HEK293 (cell line): ENCODE data around the gene HMG20A.

Experiments used
- CTCF ChIA-PET: fragments of 350-600 bp; formaldehyde crosslinking; extraction: SDS; loops from one replicate; lab custom pipeline; 2021; ENCODE audit warnings: antibody characterized with exemption; lab: Yijun Ruan, JAX
- POLR2A ChIA-PET: fragments of 300-600 bp; formaldehyde crosslinking; extraction: SDS; loops from one replicate; lab custom pipeline; 2020; ENCODE audit warnings: antibody characterized with exemption, inconsistent platforms; lab: Yijun Ruan, JAX
- H3K27ac ChIP-seq: fragments of 200-500 bp; sonication (Bioruptor generic); 2 replicates; pipeline ENCODE4 v1.5.1; 2014; ENCODE audit warnings: low read depth, low read length, control low read depth, inconsistent platforms; ENCODE audit errors: extremely low read depth
- H3K36me3 ChIP-seq, 2 experiments: fragments of 200-500 bp in 1 of 2; sonication (Bioruptor generic) in 1 of 2; 1 replicate in 1 of 2; 2 replicates in 1 of 2; pipeline ENCODE4 v1.5.1; 2014 to 2017; ENCODE audit warnings: inconsistent platforms in 2 of 2, low read length in 2 of 2; ENCODE audit not compliant: control insufficient read depth in 2 of 2, insufficient read depth in 1 of 2
- H3K4me1 ChIP-seq: fragments of 200-500 bp; sonication (Bioruptor generic); 2 replicates; pipeline ENCODE4 v1.5.1; 2014; ENCODE audit warnings: mild to moderate bottlenecking, low read length, inconsistent platforms; ENCODE audit not compliant: control insufficient read depth, insufficient read depth
- H3K4me3 ChIP-seq: 2 replicates; pipeline ENCODE4 v1.5.1; 2011; ENCODE audit warnings: low read depth, mild to moderate bottlenecking, control low read depth, low read length, moderate library complexity
- H3K9me3 ChIP-seq: fragments of 200-500 bp; sonication (Bioruptor generic); 2 replicates; pipeline ENCODE4 v1.5.1; 2014; ENCODE audit warnings: low read depth, low read length, inconsistent platforms; ENCODE audit not compliant: control insufficient read depth, insufficient read depth
- HOXC10 ChIP-seq: sonication (generic); formaldehyde crosslinking; IDR thresholded peaks from 2 replicates; pipeline ENCODE4 v1.8.1; 2023; ENCODE audit warnings: mild to moderate bottlenecking, missing genetic modification reagents
- REPIN1 ChIP-seq: fragments of 450-650 bp; formaldehyde crosslinking; IDR thresholded peaks from 2 replicates; pipeline ENCODE4 v1.5.1; 2017; ENCODE audit warnings: missing biosample characterization, missing genetic modification characterization, low read depth
- SALL2 ChIP-seq: fragments of 450-650 bp; formaldehyde crosslinking; IDR thresholded peaks from 2 replicates; pipeline ENCODE4 v1.5.0; 2017; ENCODE audit warnings: missing biosample characterization, mild to moderate bottlenecking, missing genetic modification characterization, borderline replicate concordance
- ZBTB11 ChIP-seq: fragments of 450-650 bp; formaldehyde crosslinking; conservative IDR thresholded peaks from 2 replicates; pipeline ENCODE4 v1.5.1; 2016; ENCODE audit warnings: low read depth, missing biosample characterization, missing genetic modification characterization
- ZBTB8A ChIP-seq: fragments of 450-650 bp; formaldehyde crosslinking; IDR thresholded peaks from 2 replicates; pipeline ENCODE4 v1.5.1; 2016; ENCODE audit warnings: missing biosample characterization, missing genetic modification characterization
- ZNF132 ChIP-seq: fragments of 450-650 bp; formaldehyde crosslinking; IDR thresholded peaks from 2 replicates; pipeline ENCODE4 v1.5.1; 2017; ENCODE audit warnings: missing biosample characterization, missing genetic modification characterization, borderline replicate concordance
- ZNF140 ChIP-seq: fragments of 450-650 bp; formaldehyde crosslinking; IDR thresholded peaks from 2 replicates; pipeline ENCODE4 v1.5.1; 2016; ENCODE audit warnings: missing biosample characterization, missing genetic modification characterization
- ZNF175 ChIP-seq: fragments of 450-650 bp; formaldehyde crosslinking; IDR thresholded peaks from 2 replicates; pipeline ENCODE4 v1.5.1; 2016; ENCODE audit warnings: missing biosample characterization, missing genetic modification characterization
- ZNF211 ChIP-seq: fragments of 450-650 bp; formaldehyde crosslinking; IDR thresholded peaks from 2 replicates; pipeline ENCODE4 v1.5.1; 2016; ENCODE audit warnings: low read depth, missing biosample characterization, missing genetic modification characterization
- ZNF223 ChIP-seq: fragments of 450-650 bp; formaldehyde crosslinking; IDR thresholded peaks from 2 replicates; pipeline ENCODE4 v1.5.1; 2016; ENCODE audit warnings: missing biosample characterization, missing genetic modification characterization
- ZNF248 ChIP-seq: fragments of 450-650 bp; formaldehyde crosslinking; IDR thresholded peaks from 2 replicates; pipeline ENCODE4 v1.5.1; 2017; ENCODE audit warnings: missing biosample characterization, missing genetic modification characterization
- ZNF311 ChIP-seq: fragments of 450-650 bp; formaldehyde crosslinking; IDR thresholded peaks from 2 replicates; pipeline ENCODE4 v1.5.1; 2017; ENCODE audit warnings: missing biosample characterization, missing genetic modification characterization, borderline replicate concordance
- ZNF37A ChIP-seq: fragments of 450-650 bp; IDR thresholded peaks from 2 replicates; pipeline ENCODE4 v1.5.1; 2018; ENCODE audit warnings: missing biosample characterization, missing genetic modification characterization
- ZNF391 ChIP-seq: fragments of 450-650 bp; formaldehyde crosslinking; IDR thresholded peaks from 2 replicates; pipeline ENCODE4 v1.5.1; 2016; ENCODE audit warnings: low read depth, missing biosample characterization, missing genetic modification characterization, borderline replicate concordance
- ZNF404 ChIP-seq: fragments of 450-650 bp; formaldehyde crosslinking; IDR thresholded peaks from 2 replicates; pipeline ENCODE4 v1.5.1; 2017; ENCODE audit warnings: missing biosample characterization, missing genetic modification characterization
- ZNF473 ChIP-seq: fragments of 450-650 bp; formaldehyde crosslinking; IDR thresholded peaks from 2 replicates; pipeline ENCODE4 v1.5.1; 2017; ENCODE audit warnings: missing biosample characterization, missing genetic modification characterization
- ZNF521 ChIP-seq: fragments of 450-650 bp; formaldehyde crosslinking; IDR thresholded peaks from 2 replicates; pipeline ENCODE4 v1.5.1; 2017; ENCODE audit warnings: missing biosample characterization, mild to moderate bottlenecking, missing genetic modification characterization
- ZNF529 ChIP-seq: fragments of 450-650 bp; formaldehyde crosslinking; IDR thresholded peaks from 2 replicates; pipeline ENCODE4 v1.5.1; 2017; ENCODE audit warnings: missing genetic modification characterization, missing biosample characterization; ENCODE audit not compliant: insufficient replicate concordance
- ZNF544 ChIP-seq: fragments of 450-650 bp; formaldehyde crosslinking; IDR thresholded peaks from 2 replicates; pipeline ENCODE4 v1.5.0; 2017; ENCODE audit warnings: missing biosample characterization, missing genetic modification characterization
- ZNF555 ChIP-seq: fragments of 450-650 bp; formaldehyde crosslinking; conservative IDR thresholded peaks from 2 replicates; pipeline ENCODE4 v1.5.1; 2017; ENCODE audit warnings: missing biosample characterization, mild to moderate bottlenecking, missing genetic modification characterization, inconsistent platforms
- ZNF585B ChIP-seq: fragments of 450-650 bp; formaldehyde crosslinking; IDR thresholded peaks from 2 replicates; pipeline ENCODE4 v1.5.1; 2016; ENCODE audit warnings: missing biosample characterization, missing genetic modification characterization
- ZNF596 ChIP-seq: fragments of 450-650 bp; IDR thresholded peaks from 2 replicates; pipeline ENCODE4 v1.5.0; 2018; ENCODE audit warnings: missing biosample characterization, mild to moderate bottlenecking, missing genetic modification characterization, moderate library complexity
- ZNF664 ChIP-seq: fragments of 450-650 bp; formaldehyde crosslinking; IDR thresholded peaks from 2 replicates; pipeline ENCODE4 v1.5.1; 2016; ENCODE audit warnings: missing biosample characterization, missing genetic modification characterization
- TF ChIP-seq, protein P1 (sequence below): fragments of 450-650 bp; formaldehyde crosslinking; IDR thresholded peaks from 2 replicates; pipeline ENCODE4 v1.5.1; 2016; ENCODE audit warnings: missing biosample characterization, missing genetic modification characterization
- TF ChIP-seq, protein P2 (sequence below): fragments of 450-650 bp; formaldehyde crosslinking; IDR thresholded peaks from 2 replicates; pipeline ENCODE4 v1.5.1; 2017; ENCODE audit warnings: missing biosample characterization, missing genetic modification characterization
- TF ChIP-seq, protein P3 (sequence below): fragments of 450-650 bp; formaldehyde crosslinking; IDR thresholded peaks from 2 replicates; pipeline ENCODE4 v1.5.1; 2016; ENCODE audit warnings: missing biosample characterization, missing genetic modification characterization

HMG20A gene

GRCh38 chr15:77376770-77377169 lies 43.9 kb upstream of the HMG20A start (continued):
- TF ChIP-seq ZBTB11 (tag by site-specific recombination) (no peak), ZNF132 (tag by site-specific recombination) (no peak), ZNF544 (no peak), ZNF211 (tag by site-specific recombination) (no peak), ZNF175 (tag by site-specific recombination) (no peak), ZNF596 (no peak), ZNF311 (no peak)

GRCh38 chr15:77380033-77380432 lies 40.7 kb upstream of the HMG20A start:
- Histone ChIP-seq H3K4me3 (no peak overlapping the region), H3K36me3 (no peaks in the 10 kb centered on the region; a peak in 1 of 3 replicates), H3K27ac (no peak overlapping the region), H3K4me1 (peaks cover 7% of the 10 kb centered on the region), H3K9me3 (no peaks in the 10 kb centered on the region)
- TF ChIP-seq ZNF404: no peak
- TF ChIP-seq ZNF37A: no peak
- no peak for TF ChIP-seq ZNF664 (tag by site-specific recombination)
- TF ChIP-seq, protein P1, sequence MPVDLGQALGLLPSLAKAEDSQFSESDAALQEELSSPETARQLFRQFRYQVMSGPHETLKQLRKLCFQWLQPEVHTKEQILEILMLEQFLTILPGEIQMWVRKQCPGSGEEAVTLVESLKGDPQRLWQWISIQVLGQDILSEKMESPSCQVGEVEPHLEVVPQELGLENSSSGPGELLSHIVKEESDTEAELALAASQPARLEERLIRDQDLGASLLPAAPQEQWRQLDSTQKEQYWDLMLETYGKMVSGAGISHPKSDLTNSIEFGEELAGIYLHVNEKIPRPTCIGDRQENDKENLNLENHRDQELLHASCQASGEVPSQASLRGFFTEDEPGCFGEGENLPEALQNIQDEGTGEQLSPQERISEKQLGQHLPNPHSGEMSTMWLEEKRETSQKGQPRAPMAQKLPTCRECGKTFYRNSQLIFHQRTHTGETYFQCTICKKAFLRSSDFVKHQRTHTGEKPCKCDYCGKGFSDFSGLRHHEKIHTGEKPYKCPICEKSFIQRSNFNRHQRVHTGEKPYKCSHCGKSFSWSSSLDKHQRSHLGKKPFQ (tag by site-specific recombination): no peak
- TF ChIP-seq ZNF521 (tag by site-specific recombination): no peak
- TF ChIP-seq, protein P2, sequence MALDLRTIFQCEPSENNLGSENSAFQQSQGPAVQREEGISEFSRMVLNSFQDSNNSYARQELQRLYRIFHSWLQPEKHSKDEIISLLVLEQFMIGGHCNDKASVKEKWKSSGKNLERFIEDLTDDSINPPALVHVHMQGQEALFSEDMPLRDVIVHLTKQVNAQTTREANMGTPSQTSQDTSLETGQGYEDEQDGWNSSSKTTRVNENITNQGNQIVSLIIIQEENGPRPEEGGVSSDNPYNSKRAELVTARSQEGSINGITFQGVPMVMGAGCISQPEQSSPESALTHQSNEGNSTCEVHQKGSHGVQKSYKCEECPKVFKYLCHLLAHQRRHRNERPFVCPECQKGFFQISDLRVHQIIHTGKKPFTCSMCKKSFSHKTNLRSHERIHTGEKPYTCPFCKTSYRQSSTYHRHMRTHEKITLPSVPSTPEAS (tag by site-specific recombination): no peak
- TF ChIP-seq ZNF391 (tag by site-specific recombination): no peak
- TF ChIP-seq ZNF248: no peak
- CTCF ChIA-PET: interaction anchor here (0.8 to 1.3 kb wide), 4 partner anchors 10 to 347 kb away, joined by 3 to 6 read pairs (median 4); no protein-coding TSS in a partner anchor
- POLR2A ChIA-PET: no interaction called here

GRCh38 chr15:77384086-77384485 lies 36.6 kb upstream of the HMG20A start:
- Histone ChIP-seq H3K36me3 (no peaks in the 10 kb centered on the region; a peak in 1 of 3 replicates), H3K9me3 (no peaks in the 10 kb centered on the region), H3K4me3 (no peak overlapping the region), H3K27ac (no peak overlapping the region), H3K4me1 (peaks cover 12% of the 10 kb centered on the region)
- ChIA-PET POLR2A (no interaction called here), CTCF (interaction anchor here (0.6 to 1.9 kb wide), 3 partner anchors 159 to 583 kb away, joined by 4 read pairs; no protein-coding TSS in a partner anchor)
- TF ChIP-seq, protein P3, sequence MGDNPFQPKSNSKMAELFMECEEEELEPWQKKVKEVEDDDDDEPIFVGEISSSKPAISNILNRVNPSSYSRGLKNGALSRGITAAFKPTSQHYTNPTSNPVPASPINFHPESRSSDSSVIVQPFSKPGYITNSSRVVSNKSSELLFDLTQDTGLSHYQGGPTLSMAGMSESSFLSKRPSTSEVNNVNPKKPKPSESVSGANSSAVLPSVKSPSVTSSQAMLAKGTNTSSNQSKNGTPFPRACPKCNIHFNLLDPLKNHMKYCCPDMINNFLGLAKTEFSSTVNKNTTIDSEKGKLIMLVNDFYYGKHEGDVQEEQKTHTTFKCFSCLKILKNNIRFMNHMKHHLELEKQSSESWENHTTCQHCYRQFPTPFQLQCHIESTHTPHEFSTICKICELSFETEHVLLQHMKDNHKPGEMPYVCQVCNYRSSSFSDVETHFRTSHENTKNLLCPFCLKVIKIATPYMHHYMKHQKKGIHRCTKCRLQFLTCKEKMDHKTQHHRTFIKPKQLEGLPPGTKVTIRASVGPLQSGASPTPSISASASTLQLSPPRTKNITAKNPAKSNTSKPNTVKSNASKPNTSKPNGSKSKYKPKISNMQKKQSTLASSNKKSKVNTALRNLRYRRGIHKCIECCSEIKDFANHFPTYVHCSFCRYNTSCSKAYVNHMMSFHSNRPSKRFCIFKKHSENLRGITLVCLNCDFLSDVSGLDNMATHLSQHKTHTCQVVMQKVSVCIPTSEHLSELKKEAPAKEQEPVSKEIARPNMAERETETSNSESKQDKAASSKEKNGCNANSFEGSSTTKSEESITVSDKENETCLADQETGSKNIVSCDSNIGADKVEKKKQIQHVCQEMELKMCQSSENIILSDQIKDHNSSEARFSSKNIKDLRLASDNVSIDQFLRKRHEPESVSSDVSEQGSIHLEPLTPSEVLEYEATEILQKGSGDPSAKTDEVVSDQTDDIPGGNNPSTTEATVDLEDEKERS: no peak
- TF ChIP-seq ZNF140: no peak
- no peak for TF ChIP-seq HOXC10 (CRISPR knock-in tag)
- no peak for TF ChIP-seq ZNF473 (tag by site-specific recombination)
- no peak for TF ChIP-seq ZNF555 (tag by site-specific recombination)
- no peak for TF ChIP-seq ZBTB8A
- no peak for TF ChIP-seq REPIN1
- no peak for TF ChIP-seq ZNF223 (tag by site-specific recombination)
- TF ChIP-seq ZNF585B (tag by site-specific recombination): no peak
- TF ChIP-seq SALL2 (tag by site-specific recombination): no peak
- no peak for TF ChIP-seq ZNF529 (tag by site-specific recombination)
